AG04449 (cell line): ENCODE results near the gene ZNF609.

Experiments used
- CTCF ChIA-PET: fragments of 350-600 bp; formaldehyde crosslinking; extraction: SDS; loops from one replicate; lab custom pipeline; 2021; ENCODE audit warnings: antibody characterized with exemption; lab: Yijun Ruan, JAX
- POLR2A ChIA-PET: fragments of 400-600, 350-600 bp; formaldehyde crosslinking; extraction: SDS; loops from one replicate; lab custom pipeline; 2020; ENCODE audit warnings: antibody characterized with exemption, inconsistent platforms; lab: Yijun Ruan, JAX
- DNase-seq: peaks from one replicate; pipeline ENCODE4 v3.0.0-alpha.2; 2010; ENCODE audit warnings: low read depth, low spot score
- H3K4me3 ChIP-seq: 2 replicates; pipeline ENCODE4 v1.5.1; 2011; ENCODE audit warnings: low read depth, mild to moderate bottlenecking, control low read depth, low read length
- TF ChIP-seq, protein P1 (sequence below): IDR thresholded peaks from one replicate; pipeline ENCODE4 v1.5.1; 2011; ENCODE audit warnings: mild to moderate bottlenecking, moderate library complexity, low read length, control low read depth, inconsistent platforms; ENCODE audit not compliant: insufficient read depth; ENCODE audit errors: missing control alignments

ZNF609 gene, protein sequence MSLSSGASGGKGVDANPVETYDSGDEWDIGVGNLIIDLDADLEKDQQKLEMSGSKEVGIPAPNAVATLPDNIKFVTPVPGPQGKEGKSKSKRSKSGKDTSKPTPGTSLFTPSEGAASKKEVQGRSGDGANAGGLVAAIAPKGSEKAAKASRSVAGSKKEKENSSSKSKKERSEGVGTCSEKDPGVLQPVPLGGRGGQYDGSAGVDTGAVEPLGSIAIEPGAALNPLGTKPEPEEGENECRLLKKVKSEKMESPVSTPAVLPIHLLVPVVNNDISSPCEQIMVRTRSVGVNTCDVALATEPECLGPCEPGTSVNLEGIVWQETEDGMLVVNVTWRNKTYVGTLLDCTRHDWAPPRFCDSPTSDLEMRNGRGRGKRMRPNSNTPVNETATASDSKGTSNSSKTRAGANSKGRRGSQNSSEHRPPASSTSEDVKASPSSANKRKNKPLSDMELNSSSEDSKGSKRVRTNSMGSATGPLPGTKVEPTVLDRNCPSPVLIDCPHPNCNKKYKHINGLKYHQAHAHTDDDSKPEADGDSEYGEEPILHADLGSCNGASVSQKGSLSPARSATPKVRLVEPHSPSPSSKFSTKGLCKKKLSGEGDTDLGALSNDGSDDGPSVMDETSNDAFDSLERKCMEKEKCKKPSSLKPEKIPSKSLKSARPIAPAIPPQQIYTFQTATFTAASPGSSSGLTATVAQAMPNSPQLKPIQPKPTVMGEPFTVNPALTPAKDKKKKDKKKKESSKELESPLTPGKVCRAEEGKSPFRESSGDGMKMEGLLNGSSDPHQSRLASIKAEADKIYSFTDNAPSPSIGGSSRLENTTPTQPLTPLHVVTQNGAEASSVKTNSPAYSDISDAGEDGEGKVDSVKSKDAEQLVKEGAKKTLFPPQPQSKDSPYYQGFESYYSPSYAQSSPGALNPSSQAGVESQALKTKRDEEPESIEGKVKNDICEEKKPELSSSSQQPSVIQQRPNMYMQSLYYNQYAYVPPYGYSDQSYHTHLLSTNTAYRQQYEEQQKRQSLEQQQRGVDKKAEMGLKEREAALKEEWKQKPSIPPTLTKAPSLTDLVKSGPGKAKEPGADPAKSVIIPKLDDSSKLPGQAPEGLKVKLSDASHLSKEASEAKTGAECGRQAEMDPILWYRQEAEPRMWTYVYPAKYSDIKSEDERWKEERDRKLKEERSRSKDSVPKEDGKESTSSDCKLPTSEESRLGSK (N-terminal part only)

DNA sequence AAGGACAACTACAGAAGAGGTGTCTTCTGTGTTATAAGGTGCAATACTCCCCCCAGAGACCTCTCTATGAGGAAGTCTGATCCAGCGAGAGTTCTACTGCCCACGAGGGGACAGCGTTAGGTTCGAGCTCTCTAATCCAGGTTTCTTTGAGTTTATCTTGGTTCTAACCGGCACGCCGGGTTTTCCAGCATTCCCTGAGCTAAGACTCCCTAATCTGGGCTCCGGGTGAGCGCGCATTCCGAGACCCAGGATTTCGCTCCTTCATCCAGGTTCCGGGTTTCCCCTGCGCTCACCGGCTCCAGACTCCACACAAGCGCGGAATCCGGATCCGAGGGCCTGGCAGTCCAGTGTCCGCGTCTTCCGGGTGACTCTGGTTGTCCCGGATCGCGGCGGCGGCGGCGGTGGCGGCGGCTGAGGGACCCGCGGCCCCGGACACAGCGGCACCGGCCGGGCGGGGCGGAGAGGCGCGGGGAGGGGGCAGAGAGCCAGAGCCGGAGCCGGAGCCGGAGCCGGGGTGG is at the start of gene ZNF609:
TSS of gene ZNF609 (plus strand) at position 373 of the 518 bp plus-strand sequence. CDS start 38,842 bp downstream, outside the sequence.
- peak within 1 kb of the TSS; percentile 78 for H3K4me3 ChIP-seq
- peak; percentile 69 for DNase-seq
- POLR2A ChIA-PET: interaction anchor here (0.8 to 0.9 kb wide), 2 partner anchors 41 to 129 kb away, joined by 3 to 4 read pairs; no protein-coding TSS in a partner anchor
- CTCF ChIA-PET: interaction anchor here (0.8 to 1.3 kb wide), 3 partner anchors 33 to 226 kb away, joined by 4 to 8 read pairs (median 5); no protein-coding TSS in a partner anchor
- TF ChIP-seq, protein P1, sequence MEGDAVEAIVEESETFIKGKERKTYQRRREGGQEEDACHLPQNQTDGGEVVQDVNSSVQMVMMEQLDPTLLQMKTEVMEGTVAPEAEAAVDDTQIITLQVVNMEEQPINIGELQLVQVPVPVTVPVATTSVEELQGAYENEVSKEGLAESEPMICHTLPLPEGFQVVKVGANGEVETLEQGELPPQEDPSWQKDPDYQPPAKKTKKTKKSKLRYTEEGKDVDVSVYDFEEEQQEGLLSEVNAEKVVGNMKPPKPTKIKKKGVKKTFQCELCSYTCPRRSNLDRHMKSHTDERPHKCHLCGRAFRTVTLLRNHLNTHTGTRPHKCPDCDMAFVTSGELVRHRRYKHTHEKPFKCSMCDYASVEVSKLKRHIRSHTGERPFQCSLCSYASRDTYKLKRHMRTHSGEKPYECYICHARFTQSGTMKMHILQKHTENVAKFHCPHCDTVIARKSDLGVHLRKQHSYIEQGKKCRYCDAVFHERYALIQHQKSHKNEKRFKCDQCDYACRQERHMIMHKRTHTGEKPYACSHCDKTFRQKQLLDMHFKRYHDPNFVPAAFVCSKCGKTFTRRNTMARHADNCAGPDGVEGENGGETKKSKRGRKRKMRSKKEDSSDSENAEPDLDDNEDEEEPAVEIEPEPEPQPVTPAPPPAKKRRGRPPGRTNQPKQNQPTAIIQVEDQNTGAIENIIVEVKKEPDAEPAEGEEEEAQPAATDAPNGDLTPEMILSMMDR: no peak

DNA sequence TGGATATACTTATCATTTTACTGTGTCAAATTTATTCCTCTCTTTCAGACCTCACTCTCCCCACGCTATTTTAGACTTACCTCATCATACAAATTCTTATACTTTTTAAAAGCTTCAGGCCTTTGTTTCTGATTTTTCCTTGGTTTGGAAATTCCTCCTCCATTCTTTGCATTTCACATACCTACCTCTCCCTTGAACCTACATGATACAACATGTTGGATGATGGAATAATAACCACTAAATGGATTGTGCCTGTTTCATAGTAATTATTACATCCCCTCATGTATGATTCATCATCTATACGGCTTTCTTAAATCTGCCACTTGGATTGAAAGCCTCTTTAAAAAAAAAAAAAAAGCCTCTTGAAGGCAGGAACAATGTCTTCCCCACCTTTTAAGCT is 48.2 kb upstream of the ZNF609 start:
- TF ChIP-seq, protein P1: no peak
- CTCF ChIA-PET: interaction anchor here (1.4 kb wide), 1 partner anchor 9 kb away, joined by 5 read pairs; no protein-coding TSS in a partner anchor
- H3K4me3 ChIP-seq: no peak overlapping the region
- POLR2A ChIA-PET: no interaction called here
- no peak for DNase-seq

DNA sequence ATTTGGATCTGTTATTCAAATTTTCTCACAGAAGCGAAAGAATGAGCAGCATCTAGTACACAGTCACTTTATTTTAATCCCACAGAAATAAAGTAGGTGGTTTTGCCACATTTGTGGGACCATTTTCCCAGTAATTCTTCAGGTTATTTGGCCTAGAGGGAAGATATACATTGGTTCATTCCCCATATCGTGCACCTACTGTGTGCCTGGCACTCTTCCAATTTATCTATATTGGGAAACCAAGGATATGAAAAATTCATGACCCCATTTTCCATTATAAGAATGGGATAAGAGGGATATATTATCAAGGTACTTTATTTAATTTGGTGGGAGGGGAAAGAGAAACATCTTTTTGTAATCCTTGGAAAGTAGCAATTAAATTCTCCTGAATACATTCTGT is 37.7 kb upstream of the ZNF609 start:
- ChIA-PET POLR2A (no interaction called here), CTCF (interaction anchor here (2.1 kb wide), 1 partner anchor 258 kb away, joined by 10 read pairs; no protein-coding TSS in a partner anchor)
- no peak overlapping the region for H3K4me3 ChIP-seq
- no peak for DNase-seq
- TF ChIP-seq, protein P1: no peak

DNA sequence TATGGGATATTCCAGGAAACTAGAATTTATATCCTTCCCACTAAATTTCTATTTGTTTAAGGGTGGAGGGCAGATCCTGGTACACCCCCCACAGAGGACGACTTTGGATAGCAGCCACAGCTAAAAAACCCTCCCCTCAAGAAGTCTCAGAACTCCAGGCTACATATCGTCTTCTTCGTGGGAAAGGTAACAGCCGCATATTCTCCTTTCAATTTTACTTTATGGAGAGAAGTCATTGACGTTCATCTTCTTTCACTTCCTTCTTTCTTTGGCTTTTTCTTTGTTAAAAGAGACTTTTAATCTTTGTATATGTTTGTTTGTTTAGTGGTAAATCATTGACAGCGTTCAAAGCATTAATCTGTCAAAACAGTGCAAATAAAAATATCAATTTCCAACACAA is 36.4 kb upstream of the ZNF609 start:
- H3K4me3 ChIP-seq: no peak overlapping the region
- TF ChIP-seq, protein P1: no peak
- POLR2A ChIA-PET: no interaction called here
- CTCF ChIA-PET: interaction anchor here (5.4 to 6.5 kb wide), 2 partner anchors 259 to 304 kb away, joined by 45 to 128 read pairs; no protein-coding TSS in a partner anchor
- no peak for DNase-seq

DNA sequence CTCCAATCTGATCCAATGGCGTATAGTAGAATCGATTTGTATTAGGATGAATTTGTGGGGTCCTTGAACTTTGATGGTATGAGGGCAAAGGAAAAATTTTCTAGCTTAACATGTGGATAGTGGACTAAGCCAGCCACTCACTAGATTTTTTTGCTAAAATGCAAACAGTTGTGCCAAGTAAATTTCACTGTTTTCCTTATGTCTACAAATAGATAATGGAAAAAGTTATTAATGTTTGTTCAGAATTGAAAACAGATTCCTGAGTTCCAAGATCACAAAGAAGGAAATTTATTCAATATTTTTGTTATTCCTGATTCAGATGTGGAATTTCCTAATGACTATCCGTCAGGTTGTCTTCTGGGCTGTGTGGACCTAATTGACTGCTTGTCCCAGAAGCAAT is 35.2 kb upstream of the ZNF609 start:
- ChIA-PET POLR2A (no interaction called here), CTCF (interaction anchor here (1.1 to 6.5 kb wide), 8 partner anchors 9 to 303 kb away, joined by 3 to 128 read pairs (median 12); no protein-coding TSS in a partner anchor)

More for the DNA sequence above, 35.2 kb upstream of the ZNF609 start:
- H3K4me3 ChIP-seq: no peak overlapping the region
- TF ChIP-seq, protein P1: no peak
- DNase-seq: no peak
